IMR-90 (cell line): Measurements from ENCODE around the gene TRAF3IP3. TPM values are rescaled to one million over a fixed set of nuclear protein-coding genes. Genes with fewer than 3 reads are reported as not detected.
A peak's percentile ranks its signal among the peaks of the same experiment; 100 is the strongest.

ENCODE experiments used
- ATAC-seq: fragments of 200-7000 bp; cut with Tn5 transposase; 2 replicates; pipeline ENCODE4 v1.9.1; 2020; ENCODE audit warnings: low read depth, mild to moderate bottlenecking, moderate library complexity
- BruUV-seq: library from RNA; stranded (reverse); fragments of 400-500 nt; replicated peaks from 2 replicates; lab custom pipeline; 2021; lab: Mats Ljungman, UMichigan
- CTCF ChIA-PET: fragments of 300-600 bp; formaldehyde crosslinking; extraction: SDS; loops from one replicate; lab custom pipeline; 2021; ENCODE audit warnings: antibody characterized with exemption; lab: Yijun Ruan, JAX
- POLR2A ChIA-PET: fragments of 300-600 bp; sonication (Branson Sonifier 250); formaldehyde crosslinking; loops from one replicate; lab custom pipeline; 2022; ENCODE audit warnings: antibody characterized with exemption; ENCODE audit not compliant: unreplicated experiment; lab: Charles Lee
- DNase-seq: peaks from one replicate; pipeline ENCODE4 v3.0.0; 2013
- H2AFZ ChIP-seq: replicated peaks from 2 replicates; pipeline ENCODE3; 2013; ENCODE audit warnings: low read length, mild to moderate bottlenecking; ENCODE audit not compliant: poor library complexity
- H2AK5ac ChIP-seq: 2 replicates; pipeline ENCODE4 v1.6.1; 2013; ENCODE audit warnings: low read depth, low read length, inconsistent platforms
- H2AK9ac ChIP-seq: replicated peaks from 2 replicates; pipeline ENCODE3; 2013; ENCODE audit warnings: mild to moderate bottlenecking, low read depth, low read length, moderate library complexity; ENCODE audit not compliant: poor library complexity
- H2BK120ac ChIP-seq: 2 replicates; pipeline ENCODE4 v1.6.1; 2013; ENCODE audit warnings: low read depth, low read length, inconsistent platforms
- H2BK15ac ChIP-seq: 3 replicates; pipeline ENCODE4 v1.6.1; 2013; ENCODE audit warnings: low read depth, low read length, inconsistent platforms
- H2BK20ac ChIP-seq: 2 replicates; pipeline ENCODE4 v1.6.1; 2013; ENCODE audit warnings: low read depth, mild to moderate bottlenecking, inconsistent platforms, low read length, moderate library complexity
- H2BK5ac ChIP-seq: 2 replicates; pipeline ENCODE4 v1.6.1; 2013; ENCODE audit warnings: mild to moderate bottlenecking, low read depth, low read length, inconsistent platforms; ENCODE audit not compliant: poor library complexity, severe bottlenecking
- H3K14ac ChIP-seq: replicated peaks from 2 replicates; pipeline ENCODE4 v1.6.1; 2013; ENCODE audit warnings: low read depth, low read length, inconsistent platforms
- H3K18ac ChIP-seq: 2 replicates; pipeline ENCODE4 v1.6.1; 2013; ENCODE audit warnings: low read depth, low read length, control low read depth
- H3K23ac ChIP-seq: 2 replicates; pipeline ENCODE4 v1.6.1; 2013; ENCODE audit warnings: low read depth, low read length, inconsistent platforms
- H3K27ac ChIP-seq: 2 replicates; pipeline ENCODE4 v1.5.1; 2013; ENCODE audit warnings: mild to moderate bottlenecking, control low read depth, low read length; ENCODE audit not compliant: insufficient read depth
- H3K27me3 ChIP-seq: 2 replicates; pipeline ENCODE4 v1.6.1; 2013; ENCODE audit warnings: low read length; ENCODE audit not compliant: control insufficient read depth, insufficient read depth
- H3K36me3 ChIP-seq: 2 replicates; pipeline ENCODE4 v1.6.1; 2013; ENCODE audit warnings: low read length, mixed read lengths; ENCODE audit not compliant: control insufficient read depth, insufficient read depth
- H3K4ac ChIP-seq: 2 replicates; pipeline ENCODE4 v1.6.1; 2013; ENCODE audit warnings: low read depth, low read length, inconsistent platforms
- H3K4me1 ChIP-seq: 2 replicates; pipeline ENCODE4 v1.6.1; 2013; ENCODE audit warnings: low read length, mixed read lengths; ENCODE audit not compliant: control insufficient read depth, insufficient read depth
- H3K4me2 ChIP-seq: 2 replicates; pipeline ENCODE4 v1.6.1; 2013; ENCODE audit warnings: low read depth, mild to moderate bottlenecking, control low read depth, low read length, moderate library complexity
- H3K4me3 ChIP-seq: 2 replicates; pipeline ENCODE4 v1.5.1; 2013; ENCODE audit warnings: low read depth, mild to moderate bottlenecking, control low read depth, low read length, moderate library complexity; ENCODE audit not compliant: insufficient read depth
- H3K56ac ChIP-seq: 2 replicates; pipeline ENCODE4 v1.6.1; 2013; ENCODE audit warnings: low read length, inconsistent platforms; ENCODE audit not compliant: insufficient read depth; ENCODE audit errors: extremely low read depth
- H3K79me1 ChIP-seq, 2 experiments: 2 replicates each; pipeline ENCODE4 v1.6.1; 2013; ENCODE audit warnings: low read length in 2 of 2, inconsistent platforms in 1 of 2, low read depth in 1 of 2
- H3K9ac ChIP-seq: 2 replicates; pipeline ENCODE4 v1.6.1; 2013; ENCODE audit warnings: low read depth, low read length, control low read depth
- H3K9me1 ChIP-seq: 2 replicates; pipeline ENCODE4 v1.6.1; 2013; ENCODE audit warnings: low read length, inconsistent platforms; ENCODE audit not compliant: insufficient read depth
- H3K9me3 ChIP-seq: 2 replicates; pipeline ENCODE4 v1.6.1; 2013; ENCODE audit warnings: low read length; ENCODE audit not compliant: control insufficient read depth, insufficient read depth
- H4K20me1 ChIP-seq: 2 replicates; pipeline ENCODE4 v1.6.1; 2013; ENCODE audit warnings: low read length, inconsistent platforms; ENCODE audit not compliant: insufficient read depth
- H4K5ac ChIP-seq: 2 replicates; pipeline ENCODE4 v1.6.1; 2013; ENCODE audit warnings: mild to moderate bottlenecking, low read depth, low read length, control low read depth
- H4K8ac ChIP-seq, 2 experiments: 2 replicates each; pipeline ENCODE4 v1.6.1; 2013; ENCODE audit warnings: low read depth in 2 of 2, low read length in 2 of 2, control low read depth in 1 of 2, inconsistent platforms in 1 of 2
- H4K91ac ChIP-seq: 2 replicates; pipeline ENCODE4 v1.6.1; 2013; ENCODE audit warnings: low read depth, low read length, inconsistent platforms; ENCODE audit not compliant: insufficient read depth
- FOS ChIP-seq: fragments of 150-350 bp; IDR thresholded peaks from 2 replicates; pipeline ENCODE4 v1.6.1; 2016; ENCODE audit warnings: low read depth, low read length
- MAFK ChIP-seq: IDR thresholded peaks from 2 replicates; pipeline ENCODE4 v1.6.1; 2012; ENCODE audit warnings: low read depth, low read length, improper control_type of control experiment
- RAD21 ChIP-seq: IDR thresholded peaks from 2 replicates; pipeline ENCODE4 v1.6.1; 2012; ENCODE audit warnings: low read length, improper control_type of control experiment
- RCOR1 ChIP-seq: IDR thresholded peaks from 2 replicates; pipeline ENCODE4 v1.6.1; 2012; ENCODE audit warnings: mild to moderate bottlenecking, low read length, improper control_type of control experiment; ENCODE audit not compliant: insufficient replicate concordance
- WGBS, 2 experiments: methylation state at CpG; one replicate each; pipeline versions ENCODE4 v1.1.5 to v1.1.7; 2013; ENCODE audit warnings: missing lambda C conversion rate in 2 of 2; ENCODE audit not compliant: insufficient read length in 1 of 2; ENCODE audit errors: extremely low coverage in 2 of 2; 5-methylcytosine and 5-hydroxymethylcytosine counted together
- dilution Hi-C: fragments of 300-500 bp; cut with HindIII; formaldehyde crosslinking; loops from one replicate; pipeline ENCODE4 v1.14.3; 2018; ENCODE audit warnings: low sequenced_read_pairs; ENCODE audit not compliant: unreplicated experiment
- in situ Hi-C: fragments of 300-500 bp; cut with MboI; formaldehyde crosslinking; loops from 3 replicates; pipeline ENCODE4 v1.14.3; 2019; ENCODE audit warnings: low sequenced_read_pairs, inconsistent platforms, mixed read lengths
- intact Hi-C: fragments of 100-400 bp; cut with micrococcal nuclease; formaldehyde crosslinking; loops from 2 replicates; pipeline ENCODE4 v1.10.0; 2022
- polyA plus RNA-seq, 3 experiments: library from polyadenylated mRNA; depleted of rRNA; stranded (reverse); fragments of >200 nt; gene quantifications; 2 replicates each; pipeline ENCODE4 v1.2.3, GENCODE V29; 2012; ENCODE audit warnings: low replicate concordance in 1 of 3
- total RNA-seq: library from RNA; depleted of rRNA; stranded (reverse); fragments of >200 nt; gene quantifications from 2 replicates; pipeline ENCODE4 v1.2.3, GENCODE V29; 2012
- TF ChIP-seq, protein P1 (sequence below): conservative IDR thresholded peaks from 2 replicates; pipeline ENCODE4 v1.5.1; 2012; ENCODE audit warnings: mild to moderate bottlenecking, low read depth, low read length, improper control_type of control experiment

TRAF3IP3 gene
- total and polyA plus RNA-seq, 2 of the 4 experiments (the other 2 are of a cell fraction), result 0.12 to 0.18 TPM

DNA sequence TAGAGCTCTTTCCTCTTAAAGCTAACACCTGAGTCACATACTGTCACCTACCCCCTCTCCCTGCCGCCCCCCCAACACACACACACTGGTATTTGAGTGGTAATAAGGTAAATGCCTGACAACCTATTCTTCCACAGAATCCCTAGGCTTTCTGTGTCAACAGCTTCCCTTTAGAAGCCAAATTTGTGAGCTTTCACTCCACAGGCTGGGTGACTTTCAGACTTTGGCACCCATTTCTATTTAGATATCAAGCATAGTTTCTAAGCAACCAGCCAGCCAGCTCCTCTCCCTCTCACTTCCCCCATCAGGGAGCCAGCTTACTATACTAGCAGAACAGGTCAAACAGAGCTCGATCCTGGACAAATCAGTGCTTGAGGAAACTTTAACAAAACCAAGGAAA, 31.7 kb downstream of the TRAF3IP3 start:
- no peak overlapping the region for H3K4me3 ChIP-seq
- TF ChIP-seq, protein P1, sequence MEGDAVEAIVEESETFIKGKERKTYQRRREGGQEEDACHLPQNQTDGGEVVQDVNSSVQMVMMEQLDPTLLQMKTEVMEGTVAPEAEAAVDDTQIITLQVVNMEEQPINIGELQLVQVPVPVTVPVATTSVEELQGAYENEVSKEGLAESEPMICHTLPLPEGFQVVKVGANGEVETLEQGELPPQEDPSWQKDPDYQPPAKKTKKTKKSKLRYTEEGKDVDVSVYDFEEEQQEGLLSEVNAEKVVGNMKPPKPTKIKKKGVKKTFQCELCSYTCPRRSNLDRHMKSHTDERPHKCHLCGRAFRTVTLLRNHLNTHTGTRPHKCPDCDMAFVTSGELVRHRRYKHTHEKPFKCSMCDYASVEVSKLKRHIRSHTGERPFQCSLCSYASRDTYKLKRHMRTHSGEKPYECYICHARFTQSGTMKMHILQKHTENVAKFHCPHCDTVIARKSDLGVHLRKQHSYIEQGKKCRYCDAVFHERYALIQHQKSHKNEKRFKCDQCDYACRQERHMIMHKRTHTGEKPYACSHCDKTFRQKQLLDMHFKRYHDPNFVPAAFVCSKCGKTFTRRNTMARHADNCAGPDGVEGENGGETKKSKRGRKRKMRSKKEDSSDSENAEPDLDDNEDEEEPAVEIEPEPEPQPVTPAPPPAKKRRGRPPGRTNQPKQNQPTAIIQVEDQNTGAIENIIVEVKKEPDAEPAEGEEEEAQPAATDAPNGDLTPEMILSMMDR, result no peak
- TF ChIP-seq RAD21, result no peak
- no peak for TF ChIP-seq RCOR1
- no peak for TF ChIP-seq FOS
- TF ChIP-seq MAFK, result no peak
- H3K4ac ChIP-seq, result no peak overlapping the region
- no CpG with 5 or more reads among the region's 2 CpGs for WGBS, 2 experiments
- no peak overlapping the region for H3K18ac ChIP-seq
- H3K4me2 ChIP-seq, result no peak overlapping the region
- no peak overlapping the region for H4K5ac ChIP-seq
- H3K9me1 ChIP-seq, result peaks cover 11% of the 10 kb centered on the region; the same call in 1 of the 2 replicates
- peaks cover 3% of the 10 kb centered on the region; the same call in 1 of the 2 replicates for H3K27me3 ChIP-seq
- H3K23ac ChIP-seq, result no peak overlapping the region
- H4K91ac ChIP-seq, result no peak overlapping the region
- dilution Hi-C loops, result no loop called here
- peaks cover 5 to 17% of the 10 kb centered on the region in 2 experiments; a peak in 3 of 4 replicates for H3K79me1 ChIP-seq
- H2BK5ac ChIP-seq, result no peak overlapping the region
- no peak overlapping the region for H2BK15ac ChIP-seq
- no peak overlapping the region for H2AK5ac ChIP-seq
- BruUV-seq, result no TSS peak
- H2BK20ac ChIP-seq, result no peak overlapping the region
- no peak overlapping the region for H2BK120ac ChIP-seq
- no peak overlapping the region for H2AK9ac ChIP-seq
- intact Hi-C loops, result no loop called here
- no peaks in the 10 kb centered on the region for H3K36me3 ChIP-seq
- no peak overlapping the region for H2AFZ ChIP-seq
- CTCF ChIA-PET, result no interaction called here
- no peak overlapping the region for H3K9ac ChIP-seq
- no peak overlapping the region for H3K56ac ChIP-seq
- H3K9me3 ChIP-seq, result no peaks in the 10 kb centered on the region
- no peak overlapping the region for H4K8ac ChIP-seq
- POLR2A ChIA-PET, result no interaction called here
- H4K20me1 ChIP-seq, result no peaks in the 10 kb centered on the region
- peak; percentile 41 for DNase-seq
- H3K4me1 ChIP-seq, result no peaks in the 10 kb centered on the region; the same call in 1 of the 2 replicates
- in situ Hi-C loops, result no loop called here
- ATAC-seq, result no peak
- no peak overlapping the region for H3K27ac ChIP-seq
- no peak overlapping the region for H3K14ac ChIP-seq
